WTC11 (cell line): ENCODE data around the gene IRS2. TPM values are rescaled to one million over a fixed set of nuclear protein-coding genes. Genes with fewer than 3 reads are reported as not detected.

Experiments
- ATAC-seq: fragments of 200-7000 bp; cut with Tn5 transposase; 2 replicates; pipeline ENCODE4 v1.10.0; 2021; ENCODE audit warnings: mild to moderate bottlenecking, moderate library complexity
- CTCF ChIA-PET: fragments of 300-600 bp; sonication (Branson Sonifier 250); formaldehyde crosslinking; loops from one replicate; lab custom pipeline; 2021; ENCODE audit warnings: antibody characterized with exemption; lab: Charles Lee
- POLR2A ChIA-PET: fragments of 350-600 bp; sonication (Branson Sonifier 250); formaldehyde crosslinking; loops from one replicate; lab custom pipeline; 2021; ENCODE audit warnings: antibody characterized with exemption; lab: Charles Lee
- DNase-seq: peaks from one replicate; pipeline ENCODE4 v3.0.0; 2021; ENCODE audit warnings: low spot score
- H3K27ac Mint-ChIP-seq: 2 replicates; pipeline ENCODE4 v1.8.0; 2021; ENCODE audit warnings: mixed read lengths
- H3K27me3 Mint-ChIP-seq: 2 replicates; pipeline ENCODE4 v1.8.0; 2021; ENCODE audit warnings: low read depth, mild to moderate bottlenecking, moderate library complexity, mixed read lengths
- H3K36me3 Mint-ChIP-seq: 2 replicates; pipeline ENCODE4 v1.8.0; 2021; ENCODE audit warnings: mixed read lengths
- H3K4me1 Mint-ChIP-seq: 2 replicates; pipeline ENCODE4 v1.8.0; 2022; ENCODE audit warnings: mixed read lengths
- H3K4me3 Mint-ChIP-seq: 2 replicates; pipeline ENCODE4 v1.8.0; 2021; ENCODE audit warnings: mild to moderate bottlenecking, moderate library complexity, mixed read lengths
- H3K9me3 Mint-ChIP-seq: 2 replicates; pipeline ENCODE4 v1.8.0; 2021; ENCODE audit warnings: mixed read lengths
- AR ChIP-seq: fragments of 250-450 bp; sonication (Bioruptor Pico); IDR thresholded peaks from 2 replicates; pipeline ENCODE4 v1.9.0; 2021; ENCODE audit warnings: mild to moderate bottlenecking
- ATF6 ChIP-seq: sonication (generic); formaldehyde crosslinking; IDR thresholded peaks from 2 replicates; pipeline ENCODE4 v1.8.1; 2023; ENCODE audit warnings: mild to moderate bottlenecking, missing genetic modification reagents
- CDX4 ChIP-seq: fragments of 250-450 bp; sonication (Bioruptor Pico); IDR thresholded peaks from 2 replicates; pipeline ENCODE4 v1.9.0; 2021; ENCODE audit warnings: moderate library complexity, mild to moderate bottlenecking, inconsistent platforms, borderline replicate concordance
- ERG ChIP-seq: fragments of 250-450 bp; sonication (Bioruptor Pico); IDR thresholded peaks from 2 replicates; pipeline ENCODE4 v1.8.0; 2021; ENCODE audit warnings: mild to moderate bottlenecking
- GABPB1 ChIP-seq: sonication (generic); formaldehyde crosslinking; IDR thresholded peaks from 2 replicates; pipeline ENCODE4 v1.8.1; 2023; ENCODE audit warnings: mild to moderate bottlenecking, missing genetic modification reagents
- NR2C2 ChIP-seq: sonication (generic); formaldehyde crosslinking; IDR thresholded peaks from 2 replicates; pipeline ENCODE4 v1.8.0; 2022; ENCODE audit warnings: mild to moderate bottlenecking, missing genetic modification reagents
- SP1 ChIP-seq: sonication (generic); formaldehyde crosslinking; conservative IDR thresholded peaks from 2 replicates; pipeline ENCODE4 v1.8.1; 2022; ENCODE audit warnings: missing genetic modification reagents
- TEAD1 ChIP-seq: sonication (generic); formaldehyde crosslinking; IDR thresholded peaks from 2 replicates; pipeline ENCODE4 v1.8.0; 2022; ENCODE audit warnings: mild to moderate bottlenecking, missing genetic modification reagents
- ZNF219 ChIP-seq: sonication (generic); formaldehyde crosslinking; IDR thresholded peaks from 2 replicates; pipeline ENCODE4 v1.8.0; 2023; ENCODE audit warnings: missing genetic modification reagents, mild to moderate bottlenecking, borderline replicate concordance
- ZNF263 ChIP-seq: sonication (generic); formaldehyde crosslinking; IDR thresholded peaks from 2 replicates; pipeline ENCODE4 v1.8.1; 2022; ENCODE audit warnings: low read depth, mild to moderate bottlenecking, moderate library complexity, missing genetic modification reagents
- ZNF281 ChIP-seq: sonication (generic); formaldehyde crosslinking; IDR thresholded peaks from 2 replicates; pipeline ENCODE4 v1.8.0; 2023; ENCODE audit warnings: mild to moderate bottlenecking, missing genetic modification reagents
- ZNF396 ChIP-seq: fragments of 250-450 bp; sonication (Bioruptor Pico); IDR thresholded peaks from 2 replicates; pipeline ENCODE4 v1.8.0; 2021; ENCODE audit warnings: mild to moderate bottlenecking, moderate library complexity, borderline replicate concordance
- total RNA-seq: library from RNA; stranded (reverse); gene quantifications from 3 replicates; pipeline ENCODE4 v1.2.3, GENCODE V29; 2021
- TF ChIP-seq, protein P1 (sequence below): sonication (generic); formaldehyde crosslinking; IDR thresholded peaks from 2 replicates; pipeline ENCODE4 v1.8.0; 2023; ENCODE audit warnings: missing genetic modification reagents
- TF ChIP-seq, protein P2 (sequence below): sonication (generic); formaldehyde crosslinking; IDR thresholded peaks from 2 replicates; pipeline ENCODE4 v1.8.1; 2022; ENCODE audit warnings: mild to moderate bottlenecking, moderate library complexity, missing genetic modification reagents

Gene IRS2
- total RNA-seq, 1 experiment from 2014 or later: 20.5 TPM

DNA sequence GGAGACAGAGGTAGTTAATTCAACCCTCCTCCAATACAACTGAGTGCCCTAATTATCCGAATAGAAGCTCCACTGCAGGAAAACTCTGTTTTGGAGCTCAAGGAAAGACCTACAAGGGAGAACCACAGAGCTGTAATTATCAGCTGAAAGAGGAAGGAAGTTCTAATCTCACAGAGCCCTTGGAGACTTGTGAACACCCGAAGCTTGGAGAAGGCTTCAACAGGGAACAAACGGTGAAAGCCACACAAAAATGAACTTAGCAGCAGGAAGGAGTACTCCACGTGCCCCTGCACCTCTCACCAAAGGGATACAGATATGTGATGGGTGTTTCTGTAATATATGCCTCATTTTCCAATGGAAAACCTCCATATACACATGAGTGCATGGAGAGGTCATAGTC, 61.1 kb downstream of the IRS2 start (continued):
- TF ChIP-seq ERG: no peak

DNA sequence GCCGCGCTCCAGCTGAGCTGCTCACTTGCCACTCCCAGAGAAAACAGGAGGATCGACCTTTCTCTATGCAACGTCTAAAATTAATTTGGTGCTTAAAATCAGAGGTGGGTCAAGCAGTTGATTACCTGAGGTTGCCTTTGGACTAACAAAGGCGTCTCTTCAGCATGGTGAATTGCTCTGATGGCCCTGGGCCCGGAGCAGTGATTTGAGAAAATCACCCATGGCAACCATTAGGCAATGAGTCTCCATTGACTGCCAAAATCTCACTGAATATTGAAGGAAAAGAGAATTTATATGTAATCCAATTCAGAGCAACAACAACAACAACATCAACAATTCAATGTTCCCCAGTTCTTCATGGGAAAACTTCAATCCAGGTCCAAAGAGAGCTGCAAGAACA, 61.8 kb downstream of the IRS2 start:
- no peaks in the 10 kb centered on the region for H3K27me3 Mint-ChIP-seq
- H3K36me3 Mint-ChIP-seq: no peaks in the 10 kb centered on the region
- no peak overlapping the region for H3K4me3 Mint-ChIP-seq
- peaks cover 53% of the 10 kb centered on the region for H3K4me1 Mint-ChIP-seq
- ATAC-seq (no peak), DNase-seq (no peak)
- ChIA-PET POLR2A (interaction anchor here (0.8 kb wide), 1 partner anchor 60 kb away, joined by 3 read pairs; no protein-coding TSS in a partner anchor), CTCF (interaction anchor here (0.6 to 1.4 kb wide), 2 partner anchors 26 to 1395 kb away, joined by 3 to 7 read pairs; no protein-coding TSS in a partner anchor)
- TF ChIP-seq SP1 (CRISPR knock-in tag): no peak
- H3K27ac Mint-ChIP-seq: no peak overlapping the region; the same call in 1 of the 2 replicates
- peaks cover 7% of the 10 kb centered on the region for H3K9me3 Mint-ChIP-seq

GRCh38 chr13:109723046-109723445, 63.3 kb downstream of the IRS2 start:
- Mint-ChIP-seq H3K4me1 (peaks cover 42% of the 10 kb centered on the region), H3K27me3 (no peaks in the 10 kb centered on the region), H3K36me3 (no peaks in the 10 kb centered on the region), H3K9me3 (peaks cover 7% of the 10 kb centered on the region), H3K4me3 (no peak overlapping the region), H3K27ac (no peak overlapping the region)
- ATAC-seq (no peak), DNase-seq (no peak)
- ChIA-PET POLR2A (no interaction called here), CTCF (interaction anchor here (1.4 kb wide), 1 partner anchor 24 kb away, joined by 3 read pairs; no protein-coding TSS in a partner anchor)
- TF ChIP-seq GABPB1 (CRISPR knock-in tag): no peak
- TF ChIP-seq, protein P1, sequence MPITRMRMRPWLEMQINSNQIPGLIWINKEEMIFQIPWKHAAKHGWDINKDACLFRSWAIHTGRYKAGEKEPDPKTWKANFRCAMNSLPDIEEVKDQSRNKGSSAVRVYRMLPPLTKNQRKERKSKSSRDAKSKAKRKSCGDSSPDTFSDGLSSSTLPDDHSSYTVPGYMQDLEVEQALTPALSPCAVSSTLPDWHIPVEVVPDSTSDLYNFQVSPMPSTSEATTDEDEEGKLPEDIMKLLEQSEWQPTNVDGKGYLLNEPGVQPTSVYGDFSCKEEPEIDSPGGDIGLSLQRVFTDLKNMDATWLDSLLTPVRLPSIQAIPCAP (CRISPR knock-in tag): no peak
- TF ChIP-seq AR (CRISPR knock-in tag): no peak
- TF ChIP-seq ATF6 (CRISPR knock-in tag): no peak
- no peak for TF ChIP-seq ZNF396 (CRISPR knock-in tag)

GRCh38 chr13:109722068-109722467, 64.3 kb downstream of the IRS2 start:
- H3K9me3 Mint-ChIP-seq: peaks cover 7% of the 10 kb centered on the region
- CTCF ChIA-PET: no interaction called here
- TF ChIP-seq AR (CRISPR knock-in tag) (no peak), ZNF219 (CRISPR knock-in tag) (no peak), ZNF263 (CRISPR knock-in tag) (no peak), TEAD1 (CRISPR knock-in tag) (no peak), ZNF281 (CRISPR knock-in tag) (no peak), CDX4 (no peak), NR2C2 (no peak)
- TF ChIP-seq, protein P2, sequence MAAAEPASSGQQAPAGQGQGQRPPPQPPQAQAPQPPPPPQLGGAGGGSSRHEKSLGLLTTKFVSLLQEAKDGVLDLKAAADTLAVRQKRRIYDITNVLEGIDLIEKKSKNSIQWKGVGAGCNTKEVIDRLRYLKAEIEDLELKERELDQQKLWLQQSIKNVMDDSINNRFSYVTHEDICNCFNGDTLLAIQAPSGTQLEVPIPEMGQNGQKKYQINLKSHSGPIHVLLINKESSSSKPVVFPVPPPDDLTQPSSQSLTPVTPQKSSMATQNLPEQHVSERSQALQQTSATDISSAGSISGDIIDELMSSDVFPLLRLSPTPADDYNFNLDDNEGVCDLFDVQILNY (CRISPR knock-in tag): no peak

More at GRCh38 chr13:109722068-109722467, 64.3 kb downstream of the IRS2 start:
- no peak overlapping the region for H3K27ac Mint-ChIP-seq
- peak; percentile 31 for DNase-seq
- no peaks in the 10 kb centered on the region for H3K36me3 Mint-ChIP-seq
- peak; percentile 82 for ATAC-seq
- H3K27me3 Mint-ChIP-seq: no peaks in the 10 kb centered on the region
- peaks cover 42% of the 10 kb centered on the region for H3K4me1 Mint-ChIP-seq
- no peak overlapping the region for H3K4me3 Mint-ChIP-seq
- POLR2A ChIA-PET: no interaction called here
